NCI-H345 treated with DMSO at 0.1 percent for 48 hours (cell line): ENCODE measurements around the gene GIT1.
"Not testable (repeated sequence)": the region's sequence is repeated elsewhere in the genome, so short reads cannot be mapped to it uniquely, and the experiment has no call there.

Experiments used
- DNase-seq: peaks from one replicate; lab custom pipeline; 2025; ENCODE audit not compliant: unreplicated experiment; lab: John Stamatoyannopoulos, UW

GIT1 gene

DNA sequence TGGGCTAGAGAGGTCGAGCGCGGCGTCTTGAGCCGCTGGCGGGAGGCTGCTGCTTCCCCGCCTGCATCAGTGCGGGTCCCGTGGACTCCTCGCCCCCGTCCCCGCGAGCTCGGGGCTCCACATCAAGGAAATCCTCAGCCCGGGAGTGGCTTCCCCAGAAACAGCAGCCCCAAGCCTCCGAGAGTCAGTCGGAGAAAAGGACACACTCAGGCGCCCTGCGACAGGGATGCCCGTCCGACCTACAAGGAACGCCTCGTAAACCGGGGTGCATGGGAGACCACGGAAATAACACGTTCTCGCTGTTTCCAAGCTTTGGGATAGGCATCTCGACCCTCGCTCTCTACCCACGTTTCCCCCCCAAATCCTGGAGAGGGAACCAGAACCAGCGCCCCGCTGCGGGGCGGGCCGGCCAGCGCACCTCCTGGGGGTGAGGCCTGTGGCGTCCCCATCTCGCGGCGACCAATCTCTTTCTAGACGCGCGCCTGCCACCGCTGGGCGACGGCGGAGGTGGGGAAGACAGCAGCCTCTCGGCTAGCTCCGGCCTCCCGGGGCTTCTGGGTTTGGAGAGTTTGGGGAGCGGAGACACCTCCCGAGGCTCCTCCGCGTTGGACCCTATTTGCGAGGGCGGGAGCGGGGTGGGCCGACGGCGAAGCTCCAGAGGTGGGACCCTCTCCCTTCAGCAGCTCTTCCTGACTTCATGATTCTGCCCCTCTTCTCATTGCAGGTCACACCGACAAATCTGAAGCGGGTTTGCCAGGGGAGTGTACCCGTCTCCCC lies 21.7 kb downstream of the GIT1 start:
- no peak for DNase-seq

DNA sequence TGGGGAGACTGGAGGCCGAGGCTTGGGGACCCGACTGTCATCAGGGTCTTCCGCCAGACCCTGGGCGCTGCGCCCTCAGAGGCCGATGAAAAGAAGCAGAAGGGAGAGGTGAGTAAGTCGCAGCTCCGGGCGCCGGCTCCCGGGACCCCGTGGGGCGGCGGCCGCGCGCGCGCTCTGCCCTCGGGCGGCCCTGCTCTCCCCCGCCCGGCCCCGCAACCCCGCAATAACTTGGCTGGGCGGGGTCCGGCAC lies 22.2 kb downstream of the GIT1 start:
- no peak for DNase-seq

DNA sequence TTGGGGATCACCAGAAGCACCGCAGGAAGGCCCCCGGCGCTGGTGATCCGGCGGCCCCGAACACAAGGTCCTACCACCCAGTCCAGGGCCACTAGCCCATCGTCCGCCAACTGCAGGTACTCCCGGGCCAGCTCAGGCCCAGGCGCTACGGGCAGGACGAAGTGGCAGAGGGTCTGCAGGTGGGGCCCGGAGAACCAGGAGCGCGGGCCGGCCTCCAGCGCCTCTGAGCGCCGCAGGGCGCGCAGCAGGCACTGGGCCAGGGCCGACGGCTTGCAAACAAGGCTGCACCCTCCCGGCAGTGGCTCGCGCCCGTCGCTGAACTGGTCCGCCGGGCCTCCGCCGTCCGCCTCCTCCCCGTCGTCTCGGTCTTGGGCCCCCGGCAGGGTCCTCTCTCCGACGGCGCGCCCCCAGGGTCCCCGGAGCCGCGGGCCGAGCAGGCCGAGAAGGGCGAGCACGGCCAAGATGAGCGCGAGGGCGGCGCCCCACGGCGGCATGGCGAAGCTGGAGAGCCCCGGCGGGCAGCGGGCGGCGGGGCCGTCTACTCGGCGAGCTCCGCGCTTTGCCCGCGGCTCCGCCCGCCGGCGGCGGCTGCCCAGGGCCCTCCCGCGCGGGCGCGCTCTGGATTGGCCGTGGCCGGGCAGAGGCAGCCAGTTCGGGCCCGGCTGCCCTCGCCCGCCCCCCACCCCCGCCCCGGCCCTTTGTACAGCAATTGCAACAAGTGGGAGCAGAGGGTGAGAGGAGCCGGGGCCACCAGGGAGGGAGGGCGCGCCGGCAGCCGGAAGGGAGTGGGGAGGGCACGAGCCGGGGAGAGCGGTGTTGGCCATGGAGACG lies 22.8 kb downstream of the GIT1 start, which contains the start of gene ABHD15:
TSS of gene ABHD15 (minus strand) at position 565 of the 831 bp plus-strand sequence. CDS start at position 494, 71 bp downstream.
- DNase-seq = no peak

- peak; percentile 53 for DNase-seq
These were observed 23.6 kb downstream of the GIT1 start for GRCh38 chr17:29565643-29566472.

- no peak for DNase-seq
These were observed 25.6 kb downstream of the GIT1 start for GRCh38 chr17:29563816-29564215.

DNA sequence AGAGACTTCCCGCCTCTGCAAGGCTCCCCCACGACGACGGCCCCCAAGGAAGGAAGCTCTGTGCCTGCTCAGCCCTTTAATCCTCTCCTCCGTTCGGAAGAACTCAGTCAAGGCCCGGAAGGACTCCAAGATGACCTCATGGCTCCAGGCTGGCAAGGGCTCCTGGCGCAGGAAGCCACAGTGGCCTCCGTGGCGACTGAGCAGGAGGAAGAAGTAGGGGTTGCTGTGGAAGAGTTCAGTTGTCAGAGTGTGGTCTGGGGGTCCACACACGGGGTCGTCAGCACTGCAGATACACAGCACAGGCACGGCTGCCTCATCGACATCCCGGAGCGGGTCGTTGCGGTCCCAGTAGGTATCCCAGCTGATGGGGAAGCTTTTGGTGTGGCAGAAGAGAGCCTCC lies 26.8 kb downstream of the GIT1 start:
- DNase-seq = no peak

GRCh38 chr17:29561554-29562517 lies 27.6 kb downstream of the GIT1 start:
- DNase-seq = no peak

DNA sequence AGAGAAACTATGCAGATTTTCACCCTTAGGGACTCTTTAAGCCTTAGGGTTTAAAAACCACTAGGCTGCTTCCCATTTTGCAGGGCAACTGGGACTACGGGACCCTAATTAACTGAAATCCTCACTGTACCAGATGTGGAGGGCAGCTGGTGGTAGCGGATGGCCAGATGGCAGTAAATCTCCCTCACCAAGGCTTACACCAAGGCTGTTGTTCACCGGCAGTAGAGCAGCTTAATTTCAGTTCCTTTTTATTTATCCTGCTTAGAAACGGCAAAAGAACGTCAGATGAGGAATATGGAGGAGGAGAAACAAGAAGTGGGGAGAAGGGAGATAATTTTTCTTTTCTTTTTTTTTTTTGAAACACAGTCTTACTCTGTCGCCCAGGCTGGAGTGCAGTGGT lies 29.1 kb downstream of the GIT1 start:
- DNase-seq = no peak

- no peak for DNase-seq
These were observed 29.8 kb downstream of the GIT1 start for GRCh38 chr17:29559640-29560039.

DNA sequence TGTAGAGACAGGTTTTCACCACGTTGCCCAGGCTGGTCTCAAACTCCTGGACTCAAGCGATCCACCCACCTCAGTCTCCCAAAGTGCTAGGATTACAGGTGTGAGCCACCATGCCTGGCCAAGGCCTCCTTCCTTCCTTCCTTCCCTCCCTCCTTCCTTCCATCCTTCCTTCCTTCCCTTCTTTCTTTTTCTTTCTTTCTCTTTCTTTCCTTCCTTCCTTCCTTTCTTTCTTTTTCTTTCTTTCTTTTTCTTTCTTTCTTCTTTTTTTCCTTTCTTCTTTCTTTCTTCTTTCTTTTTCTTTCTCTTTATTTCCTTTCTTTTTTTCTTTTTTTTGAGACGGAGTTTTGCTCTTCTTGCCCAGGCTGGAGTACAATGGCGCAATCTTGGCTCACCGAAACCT lies 31.3 kb downstream of the GIT1 start:
- DNase-seq = not testable (repeated sequence)

DNA sequence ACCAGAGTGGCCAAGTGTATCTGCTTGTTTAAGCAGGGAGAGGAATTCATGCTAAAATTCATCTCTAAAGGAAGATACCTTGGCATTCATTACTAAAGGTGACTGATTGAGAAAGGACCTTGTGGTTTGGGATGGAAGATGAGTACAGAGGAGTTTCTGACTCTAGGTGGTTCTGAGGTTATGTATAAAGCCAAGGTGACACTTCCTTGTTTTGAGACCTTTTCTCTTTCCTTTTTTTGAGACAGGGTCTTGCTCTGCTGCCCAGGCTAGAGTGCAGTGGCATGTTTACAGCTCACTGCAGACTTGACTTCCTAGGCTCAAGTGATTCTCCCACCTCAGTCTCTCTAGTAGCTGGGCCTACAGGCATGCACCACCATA lies 31.7 kb downstream of the GIT1 start:
- DNase-seq = no peak

GRCh38 chr17:29557085-29557738 lies 32.2 kb downstream of the GIT1 start:
- DNase-seq = no peak

DNA sequence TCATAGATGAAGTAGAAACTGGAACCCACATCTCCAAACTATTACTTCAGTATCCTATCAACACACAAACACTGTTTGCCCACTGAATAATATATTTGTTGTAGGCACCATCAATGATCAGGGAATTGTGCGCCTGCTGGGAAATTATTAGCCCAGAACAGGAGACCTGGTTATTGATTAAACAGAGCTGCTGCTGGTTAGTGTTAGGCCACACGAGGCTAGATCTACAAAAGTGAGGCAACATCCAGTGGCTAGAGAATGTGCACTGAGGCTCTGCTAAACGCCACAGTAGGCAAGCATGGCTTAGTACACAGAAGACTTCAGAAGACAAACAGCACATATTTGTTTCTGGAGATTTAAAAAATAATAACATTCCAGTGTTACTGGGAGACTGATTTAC lies 33.6 kb downstream of the GIT1 start:
- no peak for DNase-seq

DNA sequence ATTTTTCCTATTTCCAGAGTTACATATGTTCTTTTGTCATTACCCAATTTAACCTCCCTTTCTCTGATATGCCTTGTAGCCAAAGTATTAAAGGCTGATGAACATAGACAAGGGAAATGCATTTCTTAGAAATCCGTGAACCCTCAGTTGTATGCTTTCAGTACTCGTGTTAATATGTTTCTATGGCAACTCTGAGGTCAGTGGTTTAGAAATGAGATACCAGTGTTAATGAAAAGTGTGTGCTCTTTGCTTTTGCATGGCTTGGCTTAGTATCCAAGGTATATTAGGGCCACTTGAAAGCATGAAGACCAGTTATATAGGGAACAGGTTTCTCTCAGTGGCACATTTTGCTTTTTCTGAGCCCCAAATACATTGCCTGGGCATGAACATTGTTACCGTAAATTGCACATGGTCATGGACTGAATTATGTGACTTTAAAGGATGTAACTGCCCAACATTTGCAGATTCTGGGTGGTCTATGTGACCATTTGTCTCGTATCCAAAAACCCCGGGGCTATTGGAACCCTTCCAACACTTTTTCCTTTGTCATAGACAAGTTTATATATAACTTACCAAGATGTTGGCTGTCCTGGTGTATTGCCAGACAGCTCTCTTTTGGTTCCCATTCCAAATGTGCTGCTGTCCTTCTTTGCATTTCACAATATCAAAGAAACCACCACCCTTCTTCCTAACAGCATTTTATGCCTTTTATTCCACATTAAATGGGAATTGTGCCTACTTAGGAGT lies 40.1 kb downstream of the GIT1 start:
- no peak for DNase-seq

DNA sequence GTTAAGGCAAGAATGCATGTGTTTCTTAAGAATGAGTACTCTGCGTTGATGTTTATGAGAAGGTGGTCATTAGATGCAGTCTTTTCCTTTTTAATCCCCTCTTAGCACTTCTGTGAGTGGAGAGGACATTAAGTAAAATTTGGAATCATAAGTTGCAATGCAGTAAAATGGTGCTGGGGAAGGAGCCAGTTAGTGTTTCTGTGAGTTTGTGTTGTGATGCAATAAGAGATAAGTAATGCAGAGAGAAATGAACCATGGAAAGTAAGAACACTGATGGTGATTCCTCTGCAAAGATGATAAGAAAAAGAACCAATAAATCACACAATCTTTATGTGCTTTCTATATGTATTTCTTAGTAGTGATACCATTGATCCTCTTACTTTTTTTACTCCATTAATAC lies 42.6 kb downstream of the GIT1 start:
- no peak for DNase-seq

DNA sequence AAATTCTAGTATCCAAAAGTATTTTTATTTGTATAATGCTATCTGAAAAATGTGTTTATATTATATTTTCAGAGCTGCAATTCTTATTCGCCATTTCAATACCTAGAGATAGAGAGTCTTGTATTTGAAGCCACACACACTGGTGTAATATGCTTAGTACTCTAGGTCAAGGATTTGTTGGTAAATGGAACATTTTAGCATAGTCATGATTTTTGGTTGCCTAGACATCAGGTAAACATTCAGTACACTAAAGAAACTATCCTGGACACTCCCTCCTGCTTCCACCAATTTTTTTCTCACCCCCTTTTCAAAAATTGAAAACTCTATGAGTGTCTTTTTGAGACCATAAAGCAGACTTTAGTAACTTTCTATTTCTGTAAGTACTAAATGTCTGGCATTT lies 43.4 kb downstream of the GIT1 start:
- DNase-seq = no peak

DNA sequence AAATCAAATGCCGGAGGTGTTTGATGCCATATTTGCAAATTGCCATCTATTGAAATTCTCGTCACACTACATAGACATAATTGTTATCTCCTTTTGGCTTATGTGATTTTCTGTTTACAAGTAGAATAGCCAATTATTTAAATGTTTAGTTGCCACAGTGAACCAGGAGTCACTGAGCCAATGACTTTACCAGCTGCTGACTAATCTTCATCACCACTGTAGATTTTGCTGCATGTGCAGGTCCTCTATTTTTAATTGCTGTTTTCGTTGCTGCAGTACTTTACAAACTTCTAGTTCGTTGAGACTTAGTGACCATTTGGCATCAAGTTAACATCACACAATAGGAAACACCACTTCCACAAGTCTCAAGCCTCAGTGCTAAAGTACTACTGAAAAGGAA lies 45.4 kb downstream of the GIT1 start:
- DNase-seq = no peak

DNA sequence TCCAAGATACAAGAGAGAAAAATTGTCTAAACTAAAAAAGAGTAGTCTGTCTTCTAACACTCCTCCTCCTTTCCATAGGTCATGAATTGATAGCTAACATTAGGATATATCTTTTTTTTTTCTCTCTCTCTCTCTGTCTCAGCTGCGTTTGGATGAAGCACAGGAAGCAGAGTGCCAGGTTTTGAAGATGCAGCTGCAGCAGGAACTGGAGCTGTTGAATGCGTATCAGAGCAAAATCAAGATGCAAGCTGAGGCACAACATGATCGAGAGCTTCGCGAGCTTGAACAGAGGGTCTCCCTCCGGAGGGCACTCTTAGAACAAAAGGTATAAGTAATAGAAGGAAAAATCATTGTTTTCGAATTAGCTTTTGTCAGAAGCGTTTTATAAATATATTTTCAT lies 55.5 kb downstream of the GIT1 start:
- no peak for DNase-seq

DNA sequence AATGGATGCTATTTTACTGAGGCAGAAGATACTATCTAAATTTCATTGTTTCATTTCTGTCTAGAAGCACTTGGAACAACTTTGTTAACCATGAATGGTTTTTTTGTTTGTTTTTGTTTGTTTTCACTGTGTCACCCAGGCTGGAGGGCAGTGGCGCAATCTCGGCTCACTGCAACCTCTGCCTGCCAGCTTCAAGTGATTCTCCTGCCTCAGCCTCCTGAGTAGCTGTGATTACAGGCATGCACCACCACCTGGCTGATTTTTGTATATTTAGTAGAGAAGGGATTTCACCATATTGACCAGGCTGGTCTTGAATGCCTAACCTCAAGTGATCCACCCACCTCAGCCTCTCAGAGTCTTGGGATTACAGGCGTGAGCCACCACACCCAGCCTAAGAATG lies 63.1 kb downstream of the GIT1 start:
- DNase-seq = no peak
